IPS DF 4.7 (cell line): ENCODE results near the gene COBL.

ENCODE experiments used
- DNase-seq: peaks from one replicate; pipeline ENCODE4 v3.0.0-alpha.2; 2013; ENCODE audit warnings: low spot score; ENCODE audit errors: extremely low read depth

Gene COBL

DNA sequence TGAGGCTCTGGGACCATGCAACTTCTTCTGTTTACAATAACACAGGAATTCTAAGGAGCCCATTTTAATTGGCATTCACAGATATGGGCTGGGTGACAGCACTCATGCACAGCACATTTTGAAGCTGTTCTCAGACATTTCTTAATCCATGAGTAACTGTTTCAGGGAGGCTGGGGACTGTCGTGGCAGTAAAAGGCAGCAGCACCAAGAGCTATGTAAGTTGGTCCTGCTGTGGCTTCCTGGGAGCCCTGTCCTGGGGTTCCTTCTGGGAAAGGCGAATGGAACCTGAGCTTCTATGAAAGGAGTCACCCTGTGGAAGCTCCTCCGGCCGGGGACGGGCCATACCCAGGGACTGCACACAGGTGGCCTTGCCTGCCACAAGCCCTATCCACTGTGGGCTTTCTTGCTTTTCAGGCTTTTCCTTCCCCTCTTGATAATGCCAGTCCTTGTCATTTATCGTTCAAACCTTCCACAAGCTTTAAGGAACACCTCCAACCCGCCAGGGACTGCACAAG, 40.5 kb downstream of the COBL start:
- DNase-seq, result no peak

DNA sequence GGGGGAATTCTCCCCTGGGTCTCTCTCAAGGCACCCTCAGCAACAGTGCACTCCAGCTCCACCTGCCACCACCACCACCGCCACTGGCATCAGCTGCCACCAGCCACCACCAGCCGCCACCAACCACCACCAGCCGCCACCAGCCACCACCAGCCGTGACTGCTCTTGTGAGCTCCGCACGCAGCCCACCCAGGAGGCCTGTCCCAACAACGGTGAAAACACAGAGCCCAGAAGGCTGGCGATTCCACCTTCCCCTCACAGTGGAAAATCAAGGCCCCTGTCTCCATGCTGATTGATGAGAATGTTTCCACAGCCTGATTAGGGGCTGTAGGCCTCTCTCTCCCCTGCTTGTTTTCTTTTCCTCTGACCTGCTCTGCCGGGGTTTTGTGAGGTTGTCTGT, 41.1 kb downstream of the COBL start:
- no peak for DNase-seq

DNA sequence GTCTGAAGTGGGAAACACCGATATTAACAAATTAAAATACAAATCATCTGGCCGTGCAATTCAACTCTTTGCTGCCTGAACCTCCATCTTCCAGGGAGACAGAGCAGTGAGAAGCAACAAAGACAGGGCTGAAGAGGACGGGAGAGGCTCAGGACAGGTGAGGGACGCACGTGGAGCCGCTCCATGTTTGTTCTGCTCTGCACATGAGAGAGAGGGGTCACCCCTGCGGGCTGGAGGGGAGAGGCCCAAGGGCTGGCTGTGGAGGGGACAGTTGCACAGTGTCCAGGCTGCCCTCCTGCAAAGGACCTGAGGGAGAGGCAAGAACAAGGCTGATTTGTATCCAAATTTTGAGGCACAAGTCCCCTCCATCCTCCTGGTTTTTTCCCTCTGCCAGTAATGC, 41.7 kb downstream of the COBL start:
- no peak for DNase-seq

DNA sequence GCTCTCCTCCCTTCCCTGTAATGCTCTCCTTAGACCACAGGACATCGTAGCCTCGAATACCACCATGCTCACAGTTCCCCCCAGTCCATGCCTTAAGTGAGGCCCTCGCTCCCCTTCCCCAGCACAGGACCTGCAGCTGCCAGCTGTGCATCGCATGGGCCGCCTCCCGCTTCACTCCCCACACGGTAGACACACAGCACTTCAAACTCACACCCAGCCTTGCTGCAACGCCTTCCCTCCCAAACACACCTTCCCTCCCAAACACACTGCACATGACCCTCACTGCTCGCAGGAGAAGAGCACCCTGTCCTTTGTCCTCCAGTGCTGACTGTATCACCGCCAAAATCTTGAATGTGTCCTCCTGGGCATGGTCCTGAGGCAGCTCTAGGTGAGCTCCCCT, 42.6 kb downstream of the COBL start:
- no peak for DNase-seq

DNA sequence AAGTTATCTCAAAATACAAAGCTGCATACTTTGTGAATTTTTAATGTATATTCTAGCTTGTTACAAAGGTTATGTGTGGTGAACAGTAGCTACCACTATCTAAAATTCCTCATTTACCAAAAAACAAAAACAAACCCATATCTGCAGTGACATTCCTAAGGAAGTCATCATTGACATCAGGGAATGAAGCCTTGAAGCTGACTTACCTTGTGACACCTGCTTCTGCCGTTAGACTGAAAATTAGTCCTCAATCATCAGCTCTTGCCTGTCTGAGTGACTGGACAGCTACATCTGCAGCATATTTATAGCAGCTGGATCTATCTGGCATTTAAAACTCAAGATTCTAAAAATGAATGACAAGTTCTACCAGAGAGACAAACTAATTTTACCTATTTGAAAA, 43.2 kb downstream of the COBL start:
- no peak for DNase-seq

DNA sequence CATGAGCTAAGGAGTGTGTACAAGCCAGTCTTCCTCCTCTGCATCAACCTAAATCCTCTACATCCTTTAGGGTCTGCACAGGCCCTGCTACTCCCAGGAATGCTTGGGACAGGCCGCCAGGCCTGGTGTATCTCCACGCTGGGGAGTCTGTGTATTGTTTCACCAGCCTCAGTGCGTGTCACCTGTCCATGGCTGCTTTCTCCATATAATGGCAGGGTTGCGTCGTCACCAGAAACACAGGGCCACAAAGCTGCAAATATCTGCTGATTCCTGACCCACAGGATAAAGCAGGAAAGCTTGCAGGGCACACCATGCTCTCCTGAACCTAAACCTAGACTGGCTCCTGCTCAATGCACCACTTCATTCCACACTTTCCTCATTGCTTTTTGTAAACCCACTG, 45.6 kb downstream of the COBL start:
- no peak for DNase-seq

DNA sequence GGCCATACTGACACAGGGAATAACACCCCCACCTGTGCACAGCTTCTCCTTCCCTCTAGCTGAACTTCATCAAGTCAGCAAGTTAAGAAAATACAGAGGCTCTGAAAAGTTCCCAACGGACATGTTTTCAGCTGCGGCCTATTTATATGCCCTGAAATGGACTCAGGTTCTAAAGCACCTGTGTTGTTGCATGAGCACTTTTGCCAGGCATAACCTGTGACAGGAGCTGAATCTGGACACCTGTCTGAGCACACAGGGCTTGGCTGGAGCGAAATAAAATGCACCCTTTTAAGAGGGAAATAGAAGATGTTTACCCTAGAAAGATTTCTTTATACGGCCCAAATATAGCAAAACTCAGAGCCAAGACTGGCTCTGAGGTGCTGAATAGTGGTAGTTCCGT, 46.7 kb downstream of the COBL start:
- no peak for DNase-seq

DNA sequence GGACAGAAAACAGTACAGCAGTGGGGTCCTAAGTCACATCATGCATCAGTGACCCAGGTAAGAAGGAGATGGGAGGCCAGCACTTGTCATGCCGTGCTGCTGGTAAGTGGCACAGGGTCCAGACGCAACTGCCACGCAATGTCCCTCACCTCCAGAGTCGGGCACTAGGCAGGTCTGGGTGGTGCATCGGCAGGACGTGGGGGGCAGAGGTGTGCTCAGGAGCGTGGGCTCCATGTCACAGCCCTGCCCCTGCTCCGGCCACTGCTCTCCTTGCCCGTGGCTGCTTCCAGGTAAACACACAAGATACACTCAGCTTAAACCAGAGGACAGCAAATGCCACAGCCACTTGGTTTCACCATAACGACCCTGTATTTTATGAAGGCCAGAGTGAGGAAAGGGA, 47.3 kb downstream of the COBL start:
- DNase-seq, result no peak

DNA sequence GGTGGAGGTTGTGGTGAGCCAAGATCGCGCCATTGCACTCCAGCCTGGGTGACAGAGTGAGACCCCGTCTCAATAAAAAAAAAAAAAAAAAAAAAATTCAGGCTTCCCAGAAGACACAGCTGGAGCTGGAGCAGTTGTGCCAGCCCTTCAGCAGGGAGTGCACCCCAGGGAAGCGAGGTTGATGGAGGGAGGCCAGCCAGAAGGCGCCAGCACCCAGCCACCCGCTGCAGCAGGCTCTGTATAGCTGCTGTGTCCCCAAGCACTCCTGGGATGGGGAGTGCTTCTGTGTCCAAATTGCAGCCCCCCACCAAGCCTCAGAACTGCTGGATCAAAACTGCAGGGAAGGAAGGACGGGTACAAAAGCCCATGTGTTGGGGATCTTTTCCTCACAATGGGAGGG, 47.8 kb downstream of the COBL start:
- DNase-seq, result no peak

DNA sequence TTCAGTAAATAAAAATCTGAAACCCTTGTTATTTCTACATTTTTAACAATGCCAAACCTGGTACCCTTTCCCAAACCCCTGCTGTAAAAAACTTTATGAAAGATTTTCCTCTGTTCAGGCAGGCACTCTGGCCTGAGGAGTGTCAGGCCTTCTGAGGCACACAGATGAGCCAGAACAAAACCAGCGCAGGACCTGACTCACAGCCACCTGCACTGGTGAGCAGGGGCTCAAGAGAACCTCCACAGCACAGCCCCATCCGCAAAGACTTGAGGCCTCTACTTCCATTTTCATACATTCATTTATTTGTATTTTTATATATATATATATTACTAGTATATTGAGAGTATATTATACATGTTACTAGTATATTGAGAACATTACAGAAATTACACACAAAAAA, 49.4 kb downstream of the COBL start:
- no peak for DNase-seq

DNA sequence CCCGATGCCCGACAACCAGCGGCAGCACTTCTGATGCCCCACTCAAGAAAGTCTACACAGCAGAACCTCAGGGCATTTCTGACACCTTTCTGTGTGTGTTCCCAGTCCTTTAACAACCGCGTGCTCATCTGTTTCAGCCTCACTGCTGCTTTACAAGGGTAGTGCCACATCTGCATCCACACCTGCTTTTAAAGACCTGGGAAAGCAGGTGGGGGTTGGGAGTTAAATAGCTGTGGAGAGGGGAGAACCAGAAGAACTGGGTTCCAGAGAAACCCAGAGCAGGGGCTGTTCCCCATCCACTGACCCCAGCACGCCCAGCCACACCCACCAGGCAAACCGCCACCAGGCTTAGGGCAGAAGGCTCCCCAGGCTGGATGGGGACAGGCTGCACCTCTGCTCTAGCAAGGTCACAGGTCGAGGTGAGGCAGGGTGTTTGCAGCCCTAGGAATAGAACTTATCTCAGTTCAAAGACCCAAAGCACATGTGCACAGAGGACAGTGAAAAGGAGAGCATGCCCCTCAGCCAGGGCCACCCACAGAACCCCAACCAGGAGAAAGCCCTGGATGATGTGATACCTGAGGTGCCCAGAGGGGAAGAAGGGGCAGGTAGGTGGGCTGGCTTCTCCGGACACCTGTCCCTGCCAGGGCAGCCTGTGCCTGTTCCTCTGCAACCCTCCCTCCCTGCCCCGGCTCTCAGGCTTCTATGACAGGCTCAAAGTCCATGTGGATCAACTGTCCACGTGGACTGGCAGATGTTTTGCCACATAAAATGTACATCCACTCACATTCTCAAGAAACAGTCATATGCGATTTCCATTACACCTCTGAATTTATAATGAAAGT, 51.3 kb downstream of the COBL start:
- no peak for DNase-seq

DNA sequence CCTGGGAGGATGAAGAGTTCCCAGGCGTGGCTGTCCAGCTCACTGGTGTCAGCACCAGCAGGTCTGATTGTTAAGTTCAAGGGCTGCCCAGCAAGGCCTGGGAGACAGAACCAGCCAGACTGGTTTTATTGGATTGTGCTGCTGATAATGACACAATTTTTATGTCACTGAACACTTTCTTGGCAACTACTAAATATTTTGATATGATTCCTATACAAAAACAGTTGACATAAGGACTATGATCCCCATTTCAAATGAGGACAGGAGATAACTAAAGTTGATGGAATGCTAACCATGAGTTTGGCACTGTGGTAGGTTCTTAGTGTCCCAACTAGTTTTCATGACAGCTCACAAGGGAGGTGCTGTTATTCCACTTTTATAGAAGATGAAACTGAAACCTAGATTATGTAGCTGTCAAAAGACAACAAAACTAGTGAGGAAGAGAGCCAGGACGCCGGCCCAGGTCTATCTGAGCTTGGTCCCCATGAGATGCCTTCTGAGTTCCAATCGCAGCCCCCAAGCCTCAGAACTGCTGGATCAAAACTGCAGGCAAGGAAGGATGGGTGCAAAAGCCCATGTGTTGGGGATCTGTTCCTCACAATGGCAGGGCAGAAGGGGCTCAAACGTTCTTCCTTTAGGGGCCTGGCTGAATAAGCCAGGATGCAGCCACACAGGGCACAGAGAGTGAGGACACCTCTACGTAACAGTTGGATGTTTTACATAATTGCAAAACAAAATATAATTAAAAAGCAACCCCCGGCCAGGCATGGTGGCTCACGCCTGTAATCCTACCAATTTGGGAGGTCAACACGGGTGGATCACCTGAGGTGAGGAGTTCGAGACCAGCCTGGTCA, 52.8 kb downstream of the COBL start:
- DNase-seq, result no peak

DNA sequence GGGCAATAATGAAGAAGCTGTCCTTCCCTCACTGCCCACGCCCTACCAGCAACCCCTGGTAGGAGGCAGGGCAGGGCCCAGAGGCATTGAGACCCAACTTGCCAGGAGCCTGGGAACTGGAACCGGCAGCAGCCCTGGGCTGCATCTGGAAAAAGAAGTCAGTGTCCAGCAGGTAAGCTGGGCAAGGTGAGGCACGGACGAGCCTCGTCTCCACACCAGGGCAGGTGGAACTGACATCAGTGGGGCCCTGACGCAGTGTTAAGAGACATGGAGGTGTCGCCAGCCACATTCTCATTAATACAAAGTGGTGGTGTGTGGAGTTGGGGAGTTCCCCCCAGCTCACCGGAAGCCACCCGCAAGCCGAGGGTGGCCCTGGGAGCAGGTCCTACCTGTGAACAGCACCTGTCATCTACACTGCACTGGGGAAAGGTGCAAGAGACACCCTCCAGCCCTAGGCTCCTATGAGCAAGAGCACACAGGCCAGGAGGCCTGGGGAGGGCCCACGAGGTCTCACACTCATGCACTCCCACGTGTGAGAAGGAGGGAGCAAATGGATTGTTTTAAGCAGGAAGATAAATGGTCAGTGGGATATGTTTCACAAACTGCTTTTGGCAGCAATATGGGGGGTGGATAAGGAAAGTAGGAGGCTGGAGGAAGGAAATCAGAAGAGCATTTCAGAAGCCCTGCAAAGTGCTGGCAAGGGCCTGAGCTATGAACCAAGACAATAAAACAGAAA, 53.6 kb downstream of the COBL start:
- DNase-seq, result no peak

DNA sequence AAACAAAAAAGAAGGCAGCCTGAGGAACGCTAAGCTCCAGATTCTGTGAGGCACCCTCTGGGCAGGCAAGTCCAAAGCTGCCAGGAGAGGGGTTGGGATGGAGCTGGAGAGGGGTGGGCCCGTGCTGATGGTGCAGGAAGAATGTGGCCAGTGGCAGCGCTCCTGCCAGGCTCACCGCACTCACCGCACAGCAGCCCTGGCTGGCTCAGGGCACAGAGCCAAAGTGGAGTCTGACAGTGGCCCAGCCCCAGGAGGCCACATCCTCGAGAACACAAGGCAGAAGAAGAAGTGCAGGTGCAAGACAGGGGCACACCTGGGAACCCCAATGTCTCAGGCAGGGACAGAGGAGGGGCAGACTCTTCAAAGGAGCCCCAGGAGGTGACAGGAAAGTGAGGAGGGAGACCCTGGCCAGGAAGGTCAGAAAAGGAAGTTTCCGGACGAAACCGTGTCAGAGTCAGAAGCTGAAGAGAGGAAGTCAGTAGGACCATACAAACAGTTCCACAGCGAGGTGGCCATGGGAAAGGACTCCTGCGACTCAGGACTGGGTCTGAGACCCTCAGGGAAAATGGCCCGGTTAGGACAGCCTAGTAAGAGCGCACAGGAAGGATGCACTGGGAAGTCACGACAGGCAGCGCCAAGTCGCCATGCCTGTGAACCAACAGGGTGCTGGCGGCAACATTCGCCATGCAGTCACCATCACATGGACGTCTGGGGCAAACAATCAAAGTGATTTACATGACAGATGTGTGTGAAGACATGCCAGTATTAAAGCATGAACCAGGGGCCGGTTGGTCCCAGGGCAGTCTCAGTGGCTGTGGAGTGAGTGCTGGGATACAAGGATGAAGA, 54.4 kb downstream of the COBL start:
- DNase-seq, result no peak

DNA sequence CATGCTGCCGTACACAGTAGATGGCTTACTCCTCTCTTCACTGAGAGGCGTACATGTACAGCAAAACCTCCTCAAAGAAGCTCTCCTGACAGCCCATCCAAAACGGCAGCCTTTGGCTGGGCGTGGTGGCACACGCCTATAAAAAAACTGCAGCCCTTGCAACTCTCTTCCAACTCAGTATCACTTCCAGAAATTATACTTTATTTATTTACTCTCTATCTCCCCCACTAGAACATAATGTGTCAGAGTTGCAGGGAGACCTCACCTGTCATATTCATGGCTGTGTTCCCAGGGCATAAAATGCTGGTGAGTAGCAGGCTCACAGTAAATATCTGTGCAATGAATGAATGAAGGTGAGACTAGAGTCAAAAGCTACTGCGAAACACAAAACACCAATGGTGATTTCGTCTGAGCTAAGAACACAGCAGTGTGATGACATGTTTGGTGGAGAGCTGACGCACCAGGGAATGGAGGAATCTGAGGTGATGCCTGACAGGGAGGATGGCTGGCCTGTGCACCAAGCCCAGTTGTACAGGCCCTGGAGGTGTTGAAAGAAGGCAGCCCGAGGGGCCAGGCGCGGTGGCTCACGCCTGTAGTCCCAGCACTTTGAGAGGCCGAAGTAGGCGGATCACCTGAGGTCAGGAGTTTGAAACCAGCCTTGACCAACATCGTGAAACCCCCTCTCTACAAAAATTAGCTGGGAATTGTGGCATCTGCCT, 55.3 kb downstream of the COBL start:
- DNase-seq, result no peak

DNA sequence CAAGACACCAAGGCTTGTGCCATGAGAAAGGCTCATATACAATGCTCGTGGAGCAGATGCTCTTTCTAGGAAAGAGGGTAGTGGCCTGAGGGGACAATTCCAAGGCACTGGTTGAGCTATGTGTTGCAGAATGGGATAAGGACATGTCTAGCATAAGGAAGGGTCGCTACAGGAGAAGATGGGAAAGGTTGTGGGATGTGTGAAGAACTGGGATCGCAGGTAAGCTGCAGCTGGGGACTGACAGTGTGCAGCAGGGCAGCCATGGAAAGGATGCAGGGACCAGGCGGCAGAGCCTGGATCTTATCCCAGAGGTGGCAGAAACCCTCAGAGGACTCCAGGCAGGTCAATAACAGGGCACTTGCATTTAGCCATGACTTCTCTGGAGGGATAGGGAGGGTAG, 56.1 kb downstream of the COBL start:
- no peak for DNase-seq

DNA sequence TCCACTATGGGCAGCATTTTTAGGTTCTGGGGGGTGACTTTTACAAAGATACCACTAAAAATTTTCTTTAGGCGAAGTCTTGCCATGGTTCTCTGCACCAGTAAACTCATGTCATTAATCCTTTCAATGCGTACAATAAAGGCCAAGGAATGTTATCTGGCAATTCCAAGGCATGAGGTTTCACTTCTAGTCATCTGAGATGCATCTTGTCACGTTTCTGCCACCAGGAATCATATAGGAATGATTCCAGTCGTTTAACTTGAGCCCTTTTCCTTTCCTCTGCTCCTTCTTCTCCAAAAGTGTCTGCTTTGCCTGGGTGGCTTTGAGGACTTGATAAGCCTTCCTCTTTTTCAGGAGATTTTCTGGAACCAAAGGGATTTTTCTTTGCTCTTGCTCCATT, 56.8 kb downstream of the COBL start:
- no peak for DNase-seq

DNA sequence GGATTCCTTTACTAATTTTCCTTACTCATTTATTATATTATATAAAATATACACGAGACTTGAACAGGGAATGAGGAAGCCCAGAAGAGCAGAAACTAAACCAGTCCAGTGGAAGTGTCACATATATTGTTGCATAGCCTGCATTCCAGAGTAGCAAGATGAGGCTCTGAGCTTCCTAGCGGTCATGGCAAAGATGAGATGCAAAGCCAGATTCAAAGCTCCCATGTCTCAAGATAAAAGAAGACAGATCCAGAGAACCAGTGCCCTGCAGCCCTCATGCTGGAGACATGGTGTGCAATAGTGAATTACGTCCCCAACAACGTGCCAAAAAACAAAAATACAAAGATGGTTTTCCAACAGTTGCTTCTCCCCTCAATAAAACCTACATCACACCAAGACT, 59.7 kb downstream of the COBL start:
- DNase-seq, result no peak

DNA sequence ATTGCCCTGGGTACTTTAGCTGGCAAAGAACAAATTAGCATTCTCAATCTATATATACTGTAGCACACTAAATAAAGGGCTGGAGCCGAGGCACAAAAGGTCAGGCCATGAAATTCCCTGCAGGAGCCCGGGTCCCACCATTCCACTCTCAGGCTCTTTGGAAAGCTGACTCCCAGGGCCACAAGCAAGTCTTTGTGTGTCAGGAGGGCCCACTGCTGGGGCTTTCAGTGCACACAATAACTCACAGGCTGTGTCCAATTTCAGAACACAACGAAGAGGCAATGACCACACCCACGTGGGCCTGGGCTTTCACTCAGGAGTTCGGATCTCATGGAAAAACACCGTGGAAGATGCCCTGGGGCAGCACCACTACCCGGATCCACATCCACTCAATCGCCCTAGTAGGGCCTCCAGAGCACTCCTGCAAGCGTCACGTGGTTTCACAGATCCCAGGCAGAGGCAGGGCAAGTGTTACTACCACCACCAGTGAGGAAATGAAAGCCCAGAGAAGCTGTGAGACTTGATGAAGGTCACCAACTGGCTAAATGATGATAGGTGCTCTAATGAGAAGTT, 60.3 kb downstream of the COBL start:
- no peak for DNase-seq
